ENCODE measurements around the gene SLC8A1.

Gene SLC8A1

DNA sequence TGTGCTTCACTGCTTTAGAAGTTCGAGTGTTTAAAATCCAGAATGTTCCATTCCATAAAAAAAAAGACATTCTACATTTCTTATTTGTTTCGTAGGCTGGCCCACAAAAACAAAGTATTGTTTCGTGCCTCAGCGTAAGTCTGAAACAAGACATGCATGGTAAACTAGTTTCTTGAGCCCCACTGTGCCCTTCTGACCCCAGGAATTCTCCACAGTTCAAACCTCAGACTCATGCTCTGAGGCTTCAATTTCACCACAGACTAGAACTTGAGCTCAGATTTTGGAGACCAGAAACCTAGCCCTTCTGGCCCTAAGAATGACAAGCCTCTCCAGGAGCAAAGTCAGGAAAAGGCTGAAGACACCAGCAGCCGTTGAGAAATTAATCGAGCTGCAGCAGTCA, 151.5 kb downstream of the SLC8A1 start:
- peaks cover 5% of the 10 kb centered on the region for H3K9me3 Mint-ChIP-seq
- no peak for DNase-seq (ENCODE audit: low spot score in 2 of 2)
- H3K36me3 Mint-ChIP-seq (ENCODE audit: insufficient read depth) = no peaks in the 10 kb centered on the region
- no peaks in the 10 kb centered on the region for H3K4me1 Mint-ChIP-seq
- no peaks in the 10 kb centered on the region for H3K27me3 Mint-ChIP-seq
- H3K4me3 Mint-ChIP-seq = no peak overlapping the region
- ATAC-seq (replicated peaks; ENCODE audit: extremely low read depth, poor library complexity, severe bottlenecking) = no peak
- no peak overlapping the region for H3K27ac Mint-ChIP-seq (ENCODE audit: low read depth)

DNA sequence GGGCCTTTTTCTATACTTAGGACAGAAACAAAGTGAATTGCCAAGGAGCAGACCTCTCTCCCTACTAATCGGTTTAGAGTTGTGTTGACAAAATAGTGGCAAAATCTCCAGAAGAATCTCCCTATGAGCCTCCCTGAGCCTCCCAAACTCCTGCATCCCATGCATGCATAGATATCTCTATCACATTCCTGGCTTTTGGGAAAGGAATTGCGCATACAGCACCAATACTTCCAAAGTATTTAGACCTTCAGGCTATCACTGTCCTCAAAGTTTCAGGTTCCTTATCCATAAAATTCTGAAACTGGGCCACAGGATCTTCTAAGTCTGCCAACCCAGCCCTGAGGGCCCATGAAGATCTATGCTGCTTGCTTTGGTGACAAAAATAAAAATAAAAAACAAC, 152.1 kb downstream of the SLC8A1 start:
- no peak overlapping the region for H3K27ac Mint-ChIP-seq (ENCODE audit: low read depth)
- no peaks in the 10 kb centered on the region for H3K36me3 Mint-ChIP-seq (ENCODE audit: insufficient read depth)
- H3K27me3 Mint-ChIP-seq = no peaks in the 10 kb centered on the region
- peaks cover 5% of the 10 kb centered on the region for H3K9me3 Mint-ChIP-seq
- no peak for DNase-seq (ENCODE audit: low spot score in 2 of 2)
- H3K4me3 Mint-ChIP-seq = no peak overlapping the region
- no peak for ATAC-seq (replicated peaks; ENCODE audit: extremely low read depth, poor library complexity, severe bottlenecking)
- no peaks in the 10 kb centered on the region for H3K4me1 Mint-ChIP-seq

DNA sequence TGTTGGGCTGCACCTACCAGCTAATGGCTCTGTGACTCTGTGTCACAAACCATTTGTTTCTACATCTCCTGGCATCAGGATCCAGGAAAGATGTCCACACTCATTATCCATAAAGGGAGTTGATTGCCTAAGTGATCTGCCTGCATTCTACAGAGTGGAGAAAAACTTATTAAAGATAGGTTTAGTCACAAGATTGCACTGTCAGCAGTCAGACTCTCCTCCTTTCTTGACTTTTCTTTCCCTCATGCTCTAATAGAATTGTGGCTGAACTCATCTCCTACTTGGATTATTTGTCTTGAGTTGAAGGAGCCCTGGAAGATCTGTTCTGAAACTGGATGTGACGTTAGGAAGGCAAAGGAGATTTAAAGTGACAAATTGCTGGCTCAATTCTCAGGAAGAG, 152.7 kb downstream of the SLC8A1 start:
- H3K4me3 Mint-ChIP-seq = no peak overlapping the region
- H3K27me3 Mint-ChIP-seq = no peaks in the 10 kb centered on the region
- peaks cover 5% of the 10 kb centered on the region for H3K9me3 Mint-ChIP-seq
- ATAC-seq (replicated peaks; ENCODE audit: extremely low read depth, poor library complexity, severe bottlenecking) (no peak), DNase-seq (ENCODE audit: low spot score in 2 of 2) (no peak)
- no peaks in the 10 kb centered on the region for H3K36me3 Mint-ChIP-seq (ENCODE audit: insufficient read depth)
- H3K27ac Mint-ChIP-seq (ENCODE audit: low read depth) = no peak overlapping the region
- no peaks in the 10 kb centered on the region for H3K4me1 Mint-ChIP-seq

DNA sequence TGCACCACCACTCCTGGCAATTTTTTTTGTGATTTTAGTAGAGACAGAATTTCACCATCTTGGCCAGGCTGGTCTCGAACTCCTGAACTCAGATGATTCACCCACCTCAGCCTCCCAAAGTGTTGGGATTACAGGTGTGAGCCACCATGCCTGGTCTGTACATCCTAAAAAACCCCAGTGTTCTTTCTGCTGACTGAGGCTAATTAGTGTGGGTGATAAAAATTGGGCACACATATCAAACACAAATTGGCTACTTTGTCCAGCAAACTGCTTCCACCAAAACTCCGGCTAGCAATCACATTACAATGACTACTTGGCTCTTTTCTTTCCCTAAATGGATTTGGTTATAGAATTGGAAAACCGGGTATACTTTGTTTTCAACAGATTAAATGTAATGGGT, 153.9 kb downstream of the SLC8A1 start:
- peaks cover 2% of the 10 kb centered on the region for H3K9me3 Mint-ChIP-seq
- no peak for ATAC-seq (replicated peaks; ENCODE audit: extremely low read depth, poor library complexity, severe bottlenecking)

DNA sequence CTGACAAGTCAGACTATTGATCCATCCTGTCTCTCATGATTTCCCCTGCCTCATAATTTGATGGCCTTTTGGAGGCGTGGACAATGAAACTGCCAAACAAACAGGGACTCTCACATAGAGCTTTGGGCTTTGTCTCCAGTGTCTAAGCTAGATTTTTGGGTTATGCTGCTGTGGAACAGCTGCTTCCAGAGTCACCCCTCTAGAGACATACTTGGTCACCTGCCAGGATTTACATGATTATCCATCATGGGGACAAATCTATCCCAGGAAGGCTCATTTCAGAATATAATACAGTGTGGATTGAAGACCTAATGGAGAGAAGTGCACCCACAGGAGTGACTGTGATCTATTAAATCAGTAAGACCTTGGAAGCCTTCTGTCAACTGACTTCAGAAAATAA, 159.6 kb downstream of the SLC8A1 start:
- no peak for ATAC-seq (replicated peaks; ENCODE audit: extremely low read depth, poor library complexity, severe bottlenecking)

More for the DNA sequence above, 153.9 kb downstream of the SLC8A1 start:
- Mint-ChIP-seq H3K27me3 (no peaks in the 10 kb centered on the region), H3K4me3 (no peak overlapping the region), H3K27ac (ENCODE audit: low read depth) (no peak overlapping the region), H3K4me1 (no peaks in the 10 kb centered on the region), H3K36me3 (ENCODE audit: insufficient read depth) (no peaks in the 10 kb centered on the region)
- no peak for DNase-seq (ENCODE audit: low spot score in 2 of 2)

DNA sequence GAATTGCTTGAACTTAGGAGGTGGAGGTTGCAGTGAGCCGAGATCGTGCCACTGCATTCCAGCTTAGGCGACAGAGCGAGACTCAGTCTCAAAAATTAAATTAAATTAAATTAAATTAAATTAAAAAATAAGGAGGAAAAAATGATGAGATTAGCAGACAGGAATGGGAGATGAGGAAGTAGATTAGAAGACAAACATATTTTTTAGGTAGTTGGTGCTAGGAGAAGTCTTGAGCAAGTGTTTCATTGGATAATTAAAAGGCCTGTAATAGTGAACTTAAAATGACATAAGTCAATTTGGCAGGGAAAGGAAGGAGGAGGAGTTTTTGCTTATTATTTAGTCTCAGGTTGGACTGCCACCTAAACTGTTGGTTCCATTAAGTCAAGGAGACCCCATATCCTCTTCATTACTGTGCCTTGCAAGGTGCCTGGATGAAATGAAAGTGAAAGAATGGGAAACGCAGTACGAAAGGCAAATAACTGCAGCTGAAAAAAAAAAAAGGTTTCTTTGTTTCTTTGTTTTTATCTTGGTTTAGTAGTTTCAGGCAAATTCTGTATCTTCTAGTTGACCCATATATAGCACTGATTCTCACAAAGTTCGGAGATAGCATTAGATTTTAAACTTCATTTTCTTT, 162.0 kb downstream of the SLC8A1 start:
- peak overlapping the region; percentile 10 for H3K4me3 Mint-ChIP-seq
- no peaks in the 10 kb centered on the region for H3K36me3 Mint-ChIP-seq (ENCODE audit: insufficient read depth)
- DNase-seq (ENCODE audit: low spot score in 2 of 2) (no peak), ATAC-seq (replicated peaks; ENCODE audit: extremely low read depth, poor library complexity, severe bottlenecking) (no peak)
- H3K27me3 Mint-ChIP-seq = no peaks in the 10 kb centered on the region
- H3K4me1 Mint-ChIP-seq = no peaks in the 10 kb centered on the region
- H3K27ac Mint-ChIP-seq (ENCODE audit: low read depth) = no peak overlapping the region
- H3K9me3 Mint-ChIP-seq = no peaks in the 10 kb centered on the region

More for the DNA sequence above, 159.6 kb downstream of the SLC8A1 start:
- no peaks in the 10 kb centered on the region for H3K36me3 Mint-ChIP-seq (ENCODE audit: insufficient read depth)
- no peak overlapping the region for H3K4me3 Mint-ChIP-seq
- H3K9me3 Mint-ChIP-seq = no peaks in the 10 kb centered on the region
- no peaks in the 10 kb centered on the region for H3K4me1 Mint-ChIP-seq
- no peaks in the 10 kb centered on the region for H3K27me3 Mint-ChIP-seq
- no peak for DNase-seq (ENCODE audit: low spot score in 2 of 2)
- H3K27ac Mint-ChIP-seq (ENCODE audit: low read depth) = no peak overlapping the region

GRCh38 chr2:40287773-40288172, 164.1 kb downstream of the SLC8A1 start:
- Mint-ChIP-seq H3K9me3 (no peaks in the 10 kb centered on the region), H3K36me3 (ENCODE audit: insufficient read depth) (no peaks in the 10 kb centered on the region), H3K27me3 (no peaks in the 10 kb centered on the region), H3K27ac (ENCODE audit: low read depth) (no peak overlapping the region), H3K4me1 (no peaks in the 10 kb centered on the region), H3K4me3 (no peak overlapping the region)
- ATAC-seq (replicated peaks; ENCODE audit: extremely low read depth, poor library complexity, severe bottlenecking) (no peak), DNase-seq (ENCODE audit: low spot score in 2 of 2) (no peak)

DNA sequence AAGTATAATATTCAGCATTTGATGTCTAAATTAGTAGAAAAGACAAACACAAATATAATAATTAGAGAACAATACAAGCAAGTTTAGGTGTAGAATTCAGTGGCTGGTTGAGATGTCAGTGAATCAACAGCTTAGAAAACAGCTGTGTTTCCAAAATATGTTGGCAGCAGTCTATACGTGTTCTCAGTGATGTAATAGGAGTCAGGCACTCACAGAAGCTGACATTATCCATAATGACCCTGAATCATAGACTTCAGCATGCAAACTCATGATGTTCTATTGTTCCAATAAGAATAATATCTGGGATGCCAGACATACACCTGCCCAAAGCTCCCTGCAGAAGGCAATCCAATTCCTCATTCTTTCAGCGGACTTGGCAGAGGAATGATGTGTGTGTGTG, 164.7 kb downstream of the SLC8A1 start:
- Mint-ChIP-seq H3K9me3 (no peaks in the 10 kb centered on the region), H3K27me3 (no peaks in the 10 kb centered on the region), H3K4me1 (no peaks in the 10 kb centered on the region), H3K36me3 (ENCODE audit: insufficient read depth) (no peaks in the 10 kb centered on the region), H3K4me3 (no peak overlapping the region), H3K27ac (ENCODE audit: low read depth) (no peak overlapping the region)
- no peak for DNase-seq (ENCODE audit: low spot score in 2 of 2)
- ATAC-seq (replicated peaks; ENCODE audit: extremely low read depth, poor library complexity, severe bottlenecking) = no peak

DNA sequence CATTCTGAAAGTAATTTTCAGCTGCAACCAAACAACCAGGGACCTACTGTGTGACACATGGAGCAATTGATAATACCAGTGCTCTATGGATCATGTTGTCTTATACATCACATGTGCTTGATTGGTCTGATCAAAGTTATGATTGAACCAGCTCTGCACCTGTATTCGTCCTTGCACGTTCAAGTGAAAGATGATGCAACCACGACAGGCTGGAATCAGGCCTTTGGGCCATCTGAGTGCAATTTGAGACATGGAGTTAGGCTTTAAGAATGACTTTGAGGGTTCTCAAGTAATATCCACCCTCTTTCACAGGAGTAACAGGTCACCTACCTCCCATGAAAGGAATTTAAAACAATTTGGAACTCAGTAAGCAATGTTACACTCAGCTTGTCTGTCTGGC, 165.2 kb downstream of the SLC8A1 start:
- Mint-ChIP-seq H3K4me3 (no peak overlapping the region), H3K27ac (ENCODE audit: low read depth) (no peak overlapping the region), H3K36me3 (ENCODE audit: insufficient read depth) (no peaks in the 10 kb centered on the region), H3K9me3 (no peaks in the 10 kb centered on the region), H3K27me3 (no peaks in the 10 kb centered on the region), H3K4me1 (no peaks in the 10 kb centered on the region)
- ATAC-seq (replicated peaks; ENCODE audit: extremely low read depth, poor library complexity, severe bottlenecking) (no peak), DNase-seq (ENCODE audit: low spot score in 2 of 2) (no peak)

DNA sequence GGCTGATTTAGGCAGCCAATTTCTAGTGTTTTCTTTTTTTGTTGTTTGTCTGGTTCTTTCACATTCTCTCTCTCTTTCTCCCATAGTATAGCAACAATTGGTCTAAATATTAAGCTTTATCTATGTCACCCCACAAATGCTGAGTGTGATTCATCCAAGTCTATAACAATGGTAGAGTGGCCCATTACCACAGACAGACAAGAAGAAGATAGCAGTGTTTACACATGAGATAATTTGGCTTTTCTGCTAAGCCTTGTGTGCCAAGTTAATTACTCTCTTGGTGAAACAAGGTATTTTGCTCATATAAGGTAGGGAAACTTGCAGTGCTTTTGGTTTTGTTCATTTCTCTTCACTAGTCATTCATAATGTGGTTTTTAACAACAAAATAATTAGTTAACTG, 166.5 kb downstream of the SLC8A1 start:
- no peak overlapping the region for H3K27ac Mint-ChIP-seq (ENCODE audit: low read depth)
- DNase-seq (ENCODE audit: low spot score in 2 of 2) = no peak
- no peaks in the 10 kb centered on the region for H3K9me3 Mint-ChIP-seq
- ATAC-seq (replicated peaks; ENCODE audit: extremely low read depth, poor library complexity, severe bottlenecking) = no peak
- no peaks in the 10 kb centered on the region for H3K36me3 Mint-ChIP-seq (ENCODE audit: insufficient read depth)
- no peaks in the 10 kb centered on the region for H3K4me1 Mint-ChIP-seq
- H3K27me3 Mint-ChIP-seq = no peaks in the 10 kb centered on the region
- no peak overlapping the region for H3K4me3 Mint-ChIP-seq

- no peaks in the 10 kb centered on the region for H3K36me3 Mint-ChIP-seq (ENCODE audit: insufficient read depth)
- no peaks in the 10 kb centered on the region for H3K9me3 Mint-ChIP-seq
- no peak overlapping the region for H3K4me3 Mint-ChIP-seq
- no peak for DNase-seq (ENCODE audit: low spot score in 2 of 2)
- H3K27ac Mint-ChIP-seq (ENCODE audit: low read depth) = no peak overlapping the region
- H3K4me1 Mint-ChIP-seq = no peaks in the 10 kb centered on the region
- no peak for ATAC-seq (replicated peaks; ENCODE audit: extremely low read depth, poor library complexity, severe bottlenecking)
- H3K27me3 Mint-ChIP-seq = no peaks in the 10 kb centered on the region
These were observed 167.1 kb downstream of the SLC8A1 start for GRCh38 chr2:40284797-40285196.

- DNase-seq (ENCODE audit: low spot score in 2 of 2) (no peak), ATAC-seq (replicated peaks; ENCODE audit: extremely low read depth, poor library complexity, severe bottlenecking) (no peak)
- H3K4me3 Mint-ChIP-seq = no peak overlapping the region
These were observed 168.6 kb downstream of the SLC8A1 start for GRCh38 chr2:40283111-40283909.

DNA sequence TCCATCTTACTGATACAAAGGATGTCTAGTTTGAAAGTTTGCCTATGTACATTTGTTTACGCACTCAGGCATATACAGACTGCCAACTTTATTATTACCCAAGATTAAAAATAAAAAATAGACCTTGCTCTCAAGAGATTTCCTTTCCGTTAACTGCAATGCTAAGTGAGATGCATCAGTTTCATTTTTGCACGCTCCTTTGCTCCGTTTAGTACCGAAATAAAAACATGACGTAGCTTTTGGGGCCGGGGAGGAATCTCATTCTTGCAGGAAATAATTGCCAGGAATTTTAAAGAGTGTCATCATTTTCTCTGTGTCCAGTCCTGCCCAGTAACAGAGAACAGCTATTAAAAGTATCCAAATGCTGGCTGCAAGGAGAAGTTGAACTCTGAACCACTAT, 169.5 kb downstream of the SLC8A1 start:
- no peak overlapping the region for H3K4me3 Mint-ChIP-seq
- ATAC-seq (replicated peaks; ENCODE audit: extremely low read depth, poor library complexity, severe bottlenecking) (no peak), DNase-seq (ENCODE audit: low spot score in 2 of 2) (no peak)
- H3K4me1 Mint-ChIP-seq = no peaks in the 10 kb centered on the region
- H3K9me3 Mint-ChIP-seq = no peaks in the 10 kb centered on the region
- no peak overlapping the region for H3K27ac Mint-ChIP-seq (ENCODE audit: low read depth)
- no peaks in the 10 kb centered on the region for H3K36me3 Mint-ChIP-seq (ENCODE audit: insufficient read depth)
- H3K27me3 Mint-ChIP-seq = no peaks in the 10 kb centered on the region

More at GRCh38 chr2:40283111-40283909, 168.6 kb downstream of the SLC8A1 start:
- Mint-ChIP-seq H3K27me3 (no peaks in the 10 kb centered on the region), H3K27ac (ENCODE audit: low read depth) (no peak overlapping the region), H3K36me3 (ENCODE audit: insufficient read depth) (no peaks in the 10 kb centered on the region), H3K4me1 (no peaks in the 10 kb centered on the region), H3K9me3 (no peaks in the 10 kb centered on the region)
